ENCODE results near the gene RAPGEF5.

The RAPGEF5 gene

GRCh38 chr7:22146961-22147512, 209.9 kb downstream of the RAPGEF5 start:
- Mint-ChIP-seq H3K9me3 (no peaks in the 10 kb centered on the region), H3K27me3 (no peaks in the 10 kb centered on the region), H3K4me3 (no peak overlapping the region), H3K4me1 (peaks cover 4% of the 10 kb centered on the region), H3K27ac (no peak overlapping the region)
- no peak for ATAC-seq
- no peak for DNase-seq

- DNase-seq = no peak
- Mint-ChIP-seq H3K4me1 (peaks cover 4% of the 10 kb centered on the region), H3K27me3 (no peaks in the 10 kb centered on the region), H3K27ac (no peak overlapping the region), H3K4me3 (no peak overlapping the region), H3K9me3 (no peaks in the 10 kb centered on the region)
- ATAC-seq = no peak
These were observed 212.0 kb downstream of the RAPGEF5 start for GRCh38 chr7:22144950-22145349.

GRCh38 chr7:22143491-22143890, 213.5 kb downstream of the RAPGEF5 start:
- Mint-ChIP-seq H3K4me1 (peaks cover 3% of the 10 kb centered on the region), H3K27ac (no peak overlapping the region), H3K27me3 (no peaks in the 10 kb centered on the region), H3K9me3 (no peaks in the 10 kb centered on the region), H3K4me3 (no peak overlapping the region)
- ATAC-seq (no peak), DNase-seq (no peak)

DNA sequence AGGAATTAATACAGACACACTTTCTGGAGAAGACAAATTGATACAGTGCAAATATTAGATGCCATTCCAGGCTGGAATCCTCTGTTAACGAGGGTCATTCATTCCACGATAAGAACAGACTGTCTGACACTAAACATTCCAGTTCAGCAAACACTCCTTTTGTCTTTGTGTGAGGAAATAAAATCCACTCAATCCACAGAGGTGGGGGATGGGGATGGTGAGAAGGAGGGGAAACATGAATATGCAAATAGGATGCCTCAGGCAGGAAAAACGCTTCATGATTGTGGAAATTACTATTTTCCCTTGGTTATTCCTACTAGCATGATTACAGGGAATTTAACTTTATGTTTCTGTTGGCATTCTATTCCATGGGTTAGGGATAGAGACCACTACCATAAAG, 214.4 kb downstream of the RAPGEF5 start:
- no peak overlapping the region for H3K27ac Mint-ChIP-seq
- no peaks in the 10 kb centered on the region for H3K9me3 Mint-ChIP-seq
- H3K4me3 Mint-ChIP-seq = no peak overlapping the region
- DNase-seq = no peak
- H3K4me1 Mint-ChIP-seq = no peaks in the 10 kb centered on the region
- no peak for ATAC-seq
- no peaks in the 10 kb centered on the region for H3K27me3 Mint-ChIP-seq

DNA sequence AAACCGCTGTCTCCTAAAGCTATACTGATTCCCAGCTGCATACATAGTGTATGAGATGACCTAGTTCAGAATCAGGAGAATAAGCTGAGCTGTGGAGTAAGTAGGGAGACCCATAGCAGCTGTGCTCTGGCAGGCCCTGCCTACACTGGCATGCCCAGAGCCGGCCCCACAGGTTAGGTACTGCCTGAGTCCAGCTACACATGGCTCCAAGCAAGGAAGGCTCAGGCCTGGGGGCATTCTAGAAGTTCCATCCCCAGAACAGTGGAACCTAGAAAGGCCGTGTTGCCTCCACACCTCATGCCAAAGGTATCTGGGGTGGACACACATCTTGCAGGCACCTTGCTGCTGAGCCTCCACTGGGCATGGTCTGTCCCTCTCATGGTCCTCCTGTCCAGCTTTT, 215.6 kb downstream of the RAPGEF5 start:
- Mint-ChIP-seq H3K4me1 (no peaks in the 10 kb centered on the region), H3K4me3 (no peak overlapping the region), H3K27me3 (no peaks in the 10 kb centered on the region), H3K27ac (no peak overlapping the region), H3K9me3 (no peaks in the 10 kb centered on the region)
- ATAC-seq (no peak), DNase-seq (no peak)

- Mint-ChIP-seq H3K4me3 (no peak overlapping the region), H3K27me3 (no peaks in the 10 kb centered on the region), H3K4me1 (no peaks in the 10 kb centered on the region), H3K9me3 (no peaks in the 10 kb centered on the region), H3K27ac (no peak overlapping the region)
- DNase-seq (no peak), ATAC-seq (no peak)
These were observed 216.4 kb downstream of the RAPGEF5 start for GRCh38 chr7:22140578-22140977.

DNA sequence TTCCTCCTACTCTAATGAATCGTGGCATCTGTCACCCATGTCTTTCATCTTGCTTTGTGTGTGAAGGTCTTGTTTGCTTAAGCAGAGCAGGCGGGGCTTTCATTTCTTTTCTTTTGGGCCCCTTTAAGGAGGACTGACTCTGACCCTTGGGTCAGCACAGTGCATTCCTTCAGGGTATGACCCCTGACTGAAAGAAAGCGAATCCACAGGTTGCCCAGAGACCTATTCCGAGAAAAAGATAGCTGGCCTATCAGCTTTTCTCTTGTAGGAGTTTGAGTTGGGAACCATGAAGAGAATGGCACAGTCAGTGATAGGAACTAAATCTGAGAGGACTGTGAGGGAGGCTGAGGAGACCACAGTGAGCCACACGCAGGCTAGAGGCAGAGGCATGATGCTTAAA, 218.1 kb downstream of the RAPGEF5 start:
- Mint-ChIP-seq H3K4me3 (no peak overlapping the region), H3K4me1 (no peaks in the 10 kb centered on the region), H3K27me3 (no peaks in the 10 kb centered on the region), H3K27ac (no peak overlapping the region), H3K9me3 (no peaks in the 10 kb centered on the region)
- ATAC-seq = no peak
- no peak for DNase-seq

DNA sequence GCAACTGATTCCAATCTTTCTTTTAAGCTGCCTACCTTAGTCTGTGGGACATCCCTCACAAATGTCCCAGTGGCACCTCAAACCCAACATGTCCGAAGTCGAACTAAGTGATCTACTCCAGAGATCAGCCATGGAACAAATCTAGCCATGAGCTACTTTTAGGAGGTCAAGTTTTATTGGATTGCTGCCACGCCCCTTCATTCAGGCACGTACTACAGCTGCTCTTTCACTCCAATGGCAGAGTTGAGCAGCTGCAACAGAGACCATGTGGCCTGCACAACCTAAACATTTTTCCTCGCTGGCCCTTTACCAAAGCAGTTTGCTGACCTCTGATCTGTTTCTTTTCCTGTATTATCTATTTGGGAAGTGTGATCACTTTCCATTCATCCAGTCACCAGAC, 218.8 kb downstream of the RAPGEF5 start:
- ATAC-seq = no peak
- H3K27me3 Mint-ChIP-seq = no peaks in the 10 kb centered on the region
- H3K4me1 Mint-ChIP-seq = no peaks in the 10 kb centered on the region
- DNase-seq = no peak
- no peak overlapping the region for H3K27ac Mint-ChIP-seq
- H3K4me3 Mint-ChIP-seq = no peak overlapping the region
- H3K9me3 Mint-ChIP-seq = no peaks in the 10 kb centered on the region

DNA sequence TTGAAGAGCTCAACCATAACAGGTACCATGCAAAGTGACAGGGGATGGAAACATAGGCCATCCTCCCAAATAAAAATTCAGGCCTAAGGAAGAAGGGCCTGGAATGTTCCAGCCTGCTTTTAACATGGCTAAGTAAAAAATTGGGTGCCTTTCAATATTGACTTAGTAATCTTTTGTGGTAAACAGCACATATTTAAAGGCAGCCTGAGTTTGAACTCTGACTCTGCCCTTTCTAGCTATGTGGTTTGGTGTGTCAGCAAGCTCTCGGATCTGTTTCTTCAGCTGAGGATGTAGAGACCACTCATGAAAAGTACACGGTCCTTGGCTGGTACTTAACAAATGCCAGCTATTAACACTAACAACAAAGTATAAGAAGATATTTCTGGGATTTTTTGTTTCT, 219.5 kb downstream of the RAPGEF5 start:
- H3K27ac Mint-ChIP-seq = no peak overlapping the region
- no peaks in the 10 kb centered on the region for H3K4me1 Mint-ChIP-seq
- ATAC-seq (no peak), DNase-seq (no peak)
- H3K4me3 Mint-ChIP-seq = no peak overlapping the region
- no peaks in the 10 kb centered on the region for H3K27me3 Mint-ChIP-seq
- no peaks in the 10 kb centered on the region for H3K9me3 Mint-ChIP-seq

- Mint-ChIP-seq H3K27me3 (no peaks in the 10 kb centered on the region), H3K27ac (no peak overlapping the region), H3K4me3 (no peak overlapping the region), H3K4me1 (no peaks in the 10 kb centered on the region), H3K9me3 (no peaks in the 10 kb centered on the region)
- ATAC-seq = no peak
- no peak for DNase-seq
These were observed 219.9 kb downstream of the RAPGEF5 start for GRCh38 chr7:22137026-22137425.

DNA sequence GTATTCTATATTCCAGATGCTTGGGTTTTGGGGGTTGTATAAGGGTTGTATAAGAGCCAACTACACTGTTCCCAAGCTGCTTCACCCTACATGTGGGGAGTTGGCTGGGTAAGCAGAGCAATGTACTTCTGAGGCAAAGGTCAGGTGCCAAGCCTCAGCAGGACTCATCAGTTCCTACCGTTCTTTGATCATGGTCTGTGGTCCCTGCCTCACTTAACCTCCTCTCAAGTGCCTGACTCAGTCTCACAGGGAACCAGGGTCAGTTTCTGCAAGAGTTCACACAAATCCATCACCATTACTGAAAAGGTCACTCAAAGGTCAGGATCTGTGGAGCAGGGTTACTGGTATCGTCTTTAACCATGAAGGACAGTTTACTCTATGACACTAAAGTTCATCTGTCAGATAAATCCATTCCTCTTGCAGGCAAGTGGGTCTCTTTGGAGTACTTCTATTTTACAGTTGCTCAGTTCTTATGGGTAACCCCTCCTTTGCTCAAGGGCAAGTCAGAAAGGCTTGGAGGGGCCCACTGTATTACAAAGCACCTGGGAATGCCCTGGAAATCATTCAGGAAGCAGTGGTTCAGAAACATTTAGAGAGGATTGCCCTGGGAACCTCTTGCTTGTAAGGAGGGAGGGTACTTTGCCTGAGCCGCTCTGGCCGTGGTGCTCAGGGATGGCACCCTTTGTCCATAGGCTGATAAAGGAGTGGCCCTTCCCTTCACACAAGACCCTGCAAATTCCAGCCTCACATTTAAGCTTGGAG, 227.0 kb downstream of the RAPGEF5 start:
- Mint-ChIP-seq H3K27me3 (peaks cover 6% of the 10 kb centered on the region), H3K4me1 (no peaks in the 10 kb centered on the region), H3K4me3 (no peak overlapping the region), H3K27ac (no peak overlapping the region), H3K9me3 (no peaks in the 10 kb centered on the region)
- no peak for ATAC-seq
- no peak for DNase-seq

GRCh38 chr7:22129166-22129565, 227.8 kb downstream of the RAPGEF5 start:
- DNase-seq (no peak), ATAC-seq (no peak)
- no peaks in the 10 kb centered on the region for H3K4me1 Mint-ChIP-seq
- no peak overlapping the region for H3K4me3 Mint-ChIP-seq
- no peak overlapping the region for H3K27ac Mint-ChIP-seq
- H3K27me3 Mint-ChIP-seq = peaks cover 6% of the 10 kb centered on the region
- H3K9me3 Mint-ChIP-seq = no peaks in the 10 kb centered on the region

DNA sequence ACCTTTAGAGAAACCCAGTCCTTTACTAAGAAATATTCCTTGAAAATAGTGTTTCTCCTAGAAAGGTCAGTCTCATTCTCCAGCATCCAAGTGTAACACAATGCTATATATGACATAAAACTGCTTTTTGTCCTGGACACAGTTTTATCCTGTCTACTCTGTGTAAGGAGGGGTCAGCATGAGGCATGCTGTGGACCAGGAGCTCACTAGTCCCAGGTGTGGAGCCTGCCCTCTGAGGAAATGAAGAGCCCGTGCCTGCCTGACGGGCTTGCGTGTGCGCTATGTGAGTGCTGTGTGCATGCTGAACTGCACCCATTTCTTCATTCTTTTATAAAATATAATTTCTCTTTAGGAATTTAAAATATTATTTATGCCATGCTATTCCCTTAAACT, 228.4 kb downstream of the RAPGEF5 start:
- no peak overlapping the region for H3K27ac Mint-ChIP-seq
- H3K27me3 Mint-ChIP-seq = peaks cover 6% of the 10 kb centered on the region
- DNase-seq = no peak
- no peak overlapping the region for H3K4me3 Mint-ChIP-seq
- no peaks in the 10 kb centered on the region for H3K9me3 Mint-ChIP-seq
- H3K4me1 Mint-ChIP-seq = no peaks in the 10 kb centered on the region
- no peak for ATAC-seq

- Mint-ChIP-seq H3K9me3 (no peaks in the 10 kb centered on the region), H3K4me1 (no peaks in the 10 kb centered on the region), H3K4me3 (no peak overlapping the region), H3K27me3 (peaks cover 6% of the 10 kb centered on the region), H3K27ac (no peak overlapping the region)
- DNase-seq (no peak), ATAC-seq (no peak)
These were observed 229.0 kb downstream of the RAPGEF5 start for GRCh38 chr7:22127835-22128527.

- Mint-ChIP-seq H3K4me1 (peaks cover 9% of the 10 kb centered on the region), H3K9me3 (no peaks in the 10 kb centered on the region), H3K27ac (no peak overlapping the region), H3K4me3 (no peak overlapping the region), H3K27me3 (peaks cover 6% of the 10 kb centered on the region)
- no peak for DNase-seq
- no peak for ATAC-seq
These were observed 231.5 kb downstream of the RAPGEF5 start for GRCh38 chr7:22125436-22125835.

DNA sequence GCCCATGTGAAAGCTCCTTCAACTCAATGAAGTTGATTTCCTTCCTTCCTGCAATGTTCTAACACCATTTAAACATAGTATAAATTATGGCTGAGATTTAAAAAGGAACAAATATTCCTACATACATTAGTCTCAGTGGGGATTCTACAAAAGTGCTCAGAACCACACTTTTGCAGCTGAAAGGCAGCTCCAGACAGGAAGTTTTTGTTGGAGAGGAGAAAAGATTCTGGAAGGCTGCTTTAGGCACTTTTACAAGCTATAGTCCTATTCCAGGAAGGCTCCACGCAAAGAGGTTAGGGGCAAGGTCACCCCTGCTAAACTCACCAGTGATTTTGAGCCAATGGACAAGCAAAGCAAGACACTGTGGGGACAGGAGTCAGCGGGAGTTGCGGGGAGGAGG, 232.0 kb downstream of the RAPGEF5 start:
- DNase-seq = no peak
- Mint-ChIP-seq H3K27ac (no peak overlapping the region), H3K4me1 (peaks cover 9% of the 10 kb centered on the region), H3K9me3 (no peaks in the 10 kb centered on the region), H3K27me3 (peaks cover 4% of the 10 kb centered on the region), H3K4me3 (no peak overlapping the region)
- no peak for ATAC-seq
